Kidney (tissue), 14 donors: ENCODE measurements around the gene TOMM20. TPM values are rescaled to one million over a fixed set of nuclear protein-coding genes. Genes with fewer than 3 reads are reported as not detected.

Experiments
- DNase-seq, 5 donors: peaks; one replicate each; pipeline ENCODE4 v3.0.0-alpha.2; 2013 to 2020
- FAIRE-seq: peaks from 2 replicates; lab custom pipeline; 2012; peaks lifted over from hg19 to GRCh38; lab: Jason Lieb, UNC
- H3K27ac ChIP-seq, 2 donors: one replicate each; pipeline ENCODE4 v1.7.0; 2013; ENCODE audit warnings: low read depth in 2 of 2, low read length in 2 of 2, inconsistent platforms in 1 of 2
- H3K27me3 ChIP-seq: one replicate; pipeline ENCODE4 v1.7.1; 2013; ENCODE audit warnings: low read length, inconsistent platforms; ENCODE audit not compliant: control insufficient read depth, insufficient read depth
- H3K36me3 ChIP-seq, 3 donors: one replicate each; pipeline versions ENCODE4 v1.7.0 to v1.7.1; 2013; ENCODE audit warnings: low read length in 3 of 3, control low read depth in 1 of 3, inconsistent platforms in 1 of 3; ENCODE audit not compliant: insufficient read depth in 3 of 3, control insufficient read depth in 2 of 3
- H3K4me1 ChIP-seq, 3 donors: one replicate each; pipeline versions ENCODE4 v1.7.0 to v1.7.1; 2013; ENCODE audit warnings: low read length in 3 of 3, inconsistent platforms in 1 of 3, low read depth in 1 of 3; ENCODE audit not compliant: control insufficient read depth in 2 of 3, insufficient read depth in 2 of 3
- H3K4me3 ChIP-seq, 3 donors: one replicate each; pipeline versions ENCODE4 v1.7.0 to v1.8.1; 2013; ENCODE audit warnings: low read length in 3 of 3, control low read depth in 1 of 3, inconsistent platforms in 1 of 3
- H3K9ac ChIP-seq, 3 donors: one replicate each; pipeline versions ENCODE4 v1.7.0 to v1.7.1; 2013; ENCODE audit warnings: low read length in 3 of 3, control low read depth in 1 of 3, inconsistent platforms in 1 of 3
- H3K9me3 ChIP-seq, 3 donors: one replicate each; pipeline versions ENCODE4 v1.7.0 to v1.7.1; 2013; ENCODE audit warnings: low read length in 3 of 3, control low read depth in 1 of 3, inconsistent platforms in 1 of 3; ENCODE audit not compliant: control insufficient read depth in 2 of 3, insufficient read depth in 1 of 3
- intact Hi-C: fragments of 100-400 bp; cut with DNase I; formaldehyde crosslinking; loops from one replicate; pipeline ENCODE4 v1.11.1; 2022
- polyA plus RNA-seq: library from polyadenylated mRNA; stranded (reverse); fragments of 350-450 nt; fragmentation: Illumina TruSeq; extraction: RNeasy Lipid Tissue Mini Kit (QIAGEN cat#74804); gene quantifications from one replicate; pipeline ENCODE4 v1.2.3, GENCODE V29; 2014; ENCODE audit warnings: low read depth, low replicate concordance; ENCODE audit not compliant: insufficient read depth
- total RNA-seq: library from RNA; stranded (reverse); fragmentation: NEBNext Ultra II Directional; extraction: Animal tissue kit (Norgen Biotek cat#: 25700); gene quantifications from one replicate; pipeline ENCODE4 v1.2.1, GENCODE V29; 2021
- TF ChIP-seq, protein P1 (sequence below): IDR thresholded peaks from 3 replicates; pipeline ENCODE4 v1.5.1; 2012; ENCODE audit warnings: mild to moderate bottlenecking, moderate library complexity, borderline replicate concordance; ENCODE audit not compliant: insufficient read depth; ENCODE audit errors: extremely low read depth
- donor health status: control.
- donor health status: control.
- donor health status: control.
- donor health status: control.
- donor health status: control.
- donor health status: DM: yes; HTN: yes; CAD: no.
- donor health status: Normal renal cell carcinoma (clear cell type).

TOMM20 gene
- total and polyA plus RNA-seq, 2 donors from 2014 or later, result 96.4 to 102 TPM

DNA sequence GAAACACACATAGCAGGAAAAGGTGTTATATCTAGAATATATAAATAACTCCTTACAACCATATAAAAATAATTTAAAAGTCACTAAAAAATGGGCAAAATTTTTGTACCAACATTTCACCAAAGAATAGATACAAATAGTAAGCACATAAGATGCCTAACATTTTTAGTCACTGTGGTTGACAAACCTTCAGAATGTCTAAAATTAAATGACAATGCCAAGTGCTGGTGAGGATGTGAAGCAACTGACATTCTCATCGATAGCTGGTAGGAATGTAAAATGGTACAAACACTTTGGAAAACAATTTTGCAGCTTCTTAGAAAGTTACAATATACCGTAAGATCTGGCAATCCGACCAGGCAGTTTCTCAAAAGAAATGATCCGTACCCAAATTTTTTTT is 14.4 kb upstream of the TOMM20 start:
- no peaks in the 10 kb centered on the region for H3K9me3 ChIP-seq
- no peak overlapping the region for H3K9ac ChIP-seq
- H3K4me3 ChIP-seq, result no peak overlapping the region
- intact Hi-C loops, result no loop called here
- FAIRE-seq, result no peak
- no peak overlapping the region for H3K27ac ChIP-seq
- no peak for DNase-seq
- no peaks in the 10 kb centered on the region for H3K4me1 ChIP-seq
- TF ChIP-seq, protein P1, sequence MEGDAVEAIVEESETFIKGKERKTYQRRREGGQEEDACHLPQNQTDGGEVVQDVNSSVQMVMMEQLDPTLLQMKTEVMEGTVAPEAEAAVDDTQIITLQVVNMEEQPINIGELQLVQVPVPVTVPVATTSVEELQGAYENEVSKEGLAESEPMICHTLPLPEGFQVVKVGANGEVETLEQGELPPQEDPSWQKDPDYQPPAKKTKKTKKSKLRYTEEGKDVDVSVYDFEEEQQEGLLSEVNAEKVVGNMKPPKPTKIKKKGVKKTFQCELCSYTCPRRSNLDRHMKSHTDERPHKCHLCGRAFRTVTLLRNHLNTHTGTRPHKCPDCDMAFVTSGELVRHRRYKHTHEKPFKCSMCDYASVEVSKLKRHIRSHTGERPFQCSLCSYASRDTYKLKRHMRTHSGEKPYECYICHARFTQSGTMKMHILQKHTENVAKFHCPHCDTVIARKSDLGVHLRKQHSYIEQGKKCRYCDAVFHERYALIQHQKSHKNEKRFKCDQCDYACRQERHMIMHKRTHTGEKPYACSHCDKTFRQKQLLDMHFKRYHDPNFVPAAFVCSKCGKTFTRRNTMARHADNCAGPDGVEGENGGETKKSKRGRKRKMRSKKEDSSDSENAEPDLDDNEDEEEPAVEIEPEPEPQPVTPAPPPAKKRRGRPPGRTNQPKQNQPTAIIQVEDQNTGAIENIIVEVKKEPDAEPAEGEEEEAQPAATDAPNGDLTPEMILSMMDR, result no peak
- peaks cover 3 to 32% (median 10%) of the 10 kb centered on the region in 3 donors for H3K36me3 ChIP-seq
- H3K27me3 ChIP-seq, result no peaks in the 10 kb centered on the region

DNA sequence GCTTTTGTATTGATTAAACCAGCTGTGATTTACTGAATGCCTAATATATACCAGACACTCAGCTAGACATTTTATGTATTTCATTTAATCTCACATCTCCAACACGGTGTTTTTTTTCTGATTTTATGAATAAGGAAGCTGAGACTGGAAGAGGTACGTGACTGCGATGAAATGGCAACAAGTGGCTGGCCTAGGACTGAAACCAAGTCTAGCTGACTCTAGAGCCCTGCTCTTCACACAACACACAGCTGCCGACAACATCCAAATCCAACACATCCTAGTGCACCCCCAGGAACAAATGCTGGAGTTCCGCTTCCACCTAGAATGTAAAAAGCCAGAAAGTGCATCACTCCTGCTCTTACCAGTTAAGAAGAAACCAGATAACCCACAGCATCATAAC is 10.7 kb upstream of the TOMM20 start:
- Histone ChIP-seq H3K9ac (no peak overlapping the region), H3K27me3 (no peaks in the 10 kb centered on the region), H3K9me3 (no peaks in the 10 kb centered on the region), H3K27ac (no peak overlapping the region), H3K36me3 (peaks cover 13 to 39% (median 30%) of the 10 kb centered on the region in 3 donors), H3K4me1 (no peaks in the 10 kb centered on the region), H3K4me3 (no peak overlapping the region)
- TF ChIP-seq, protein P1, result no peak
- intact Hi-C loops, result no loop called here
- DNase-seq (no peak), FAIRE-seq (no peak)

DNA sequence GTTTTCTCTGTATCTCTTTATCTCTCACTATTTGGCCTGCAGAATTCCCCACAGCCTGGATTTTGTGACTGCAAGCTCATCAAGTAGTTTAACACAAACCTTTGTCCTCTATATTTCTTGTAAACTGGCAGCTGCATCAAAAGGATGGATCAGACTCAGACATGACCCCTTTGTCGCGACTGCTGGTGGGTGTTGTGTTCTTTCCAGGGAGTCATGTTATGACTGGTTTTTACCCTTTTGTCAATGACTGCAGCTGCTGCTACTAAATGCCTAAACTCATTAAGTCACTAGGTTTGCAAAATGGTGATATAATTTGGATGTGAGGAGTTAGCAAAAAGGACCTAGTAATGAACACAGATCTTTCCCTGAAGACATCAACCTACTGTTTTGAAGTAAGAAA is 10.2 kb upstream of the TOMM20 start:
- H3K27ac ChIP-seq, result no peak overlapping the region
- peaks cover 13 to 35% (median 31%) of the 10 kb centered on the region in 3 donors for H3K36me3 ChIP-seq
- no peaks in the 10 kb centered on the region for H3K9me3 ChIP-seq
- FAIRE-seq, result no peak
- no peaks in the 10 kb centered on the region for H3K4me1 ChIP-seq
- no peak overlapping the region for H3K4me3 ChIP-seq
- intact Hi-C loops, result no loop called here
- no peaks in the 10 kb centered on the region for H3K27me3 ChIP-seq
- TF ChIP-seq, protein P1, result no peak
- DNase-seq, result peak in 1 of 5 donors; percentile 6
- no peak overlapping the region for H3K9ac ChIP-seq

DNA sequence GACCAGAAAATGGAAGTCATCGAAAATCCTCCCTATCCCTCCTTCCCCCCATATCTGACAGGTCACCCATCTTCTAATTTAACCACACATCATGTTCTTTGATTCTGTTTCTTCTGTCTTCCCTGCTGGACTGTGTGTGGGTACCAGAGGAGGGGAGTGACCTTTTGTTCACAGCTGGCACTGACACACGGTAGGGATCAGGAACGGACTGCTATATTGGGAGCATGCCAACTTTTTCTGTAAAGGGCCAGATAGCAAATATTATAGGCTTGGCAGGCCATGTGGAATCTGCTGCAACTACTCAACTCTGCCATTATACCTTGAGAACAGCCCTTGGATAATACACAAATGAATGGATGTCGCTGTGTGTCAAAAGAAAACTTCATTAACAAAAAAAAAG is 7.5 kb upstream of the TOMM20 start:
- Histone ChIP-seq H3K4me3 (no peak overlapping the region), H3K36me3 (peaks cover 13 to 35% (median 31%) of the 10 kb centered on the region in 3 donors), H3K9ac (no peak overlapping the region), H3K27me3 (no peaks in the 10 kb centered on the region), H3K9me3 (no peaks in the 10 kb centered on the region), H3K27ac (no peak overlapping the region), H3K4me1 (no peaks in the 10 kb centered on the region)
- intact Hi-C loops, result no loop called here
- FAIRE-seq, result no peak
- DNase-seq, result peak in 1 of 5 donors; percentile 3
- TF ChIP-seq, protein P1, result no peak
